Suppressor macrophage (primary cell): ENCODE measurements around the gene RHBDD1.

Experiments
- DNase-seq, 4 experiments: peaks; one replicate each; pipeline ENCODE4 v3.0.0-alpha.2; 2020 to 2022

Gene RHBDD1

DNA sequence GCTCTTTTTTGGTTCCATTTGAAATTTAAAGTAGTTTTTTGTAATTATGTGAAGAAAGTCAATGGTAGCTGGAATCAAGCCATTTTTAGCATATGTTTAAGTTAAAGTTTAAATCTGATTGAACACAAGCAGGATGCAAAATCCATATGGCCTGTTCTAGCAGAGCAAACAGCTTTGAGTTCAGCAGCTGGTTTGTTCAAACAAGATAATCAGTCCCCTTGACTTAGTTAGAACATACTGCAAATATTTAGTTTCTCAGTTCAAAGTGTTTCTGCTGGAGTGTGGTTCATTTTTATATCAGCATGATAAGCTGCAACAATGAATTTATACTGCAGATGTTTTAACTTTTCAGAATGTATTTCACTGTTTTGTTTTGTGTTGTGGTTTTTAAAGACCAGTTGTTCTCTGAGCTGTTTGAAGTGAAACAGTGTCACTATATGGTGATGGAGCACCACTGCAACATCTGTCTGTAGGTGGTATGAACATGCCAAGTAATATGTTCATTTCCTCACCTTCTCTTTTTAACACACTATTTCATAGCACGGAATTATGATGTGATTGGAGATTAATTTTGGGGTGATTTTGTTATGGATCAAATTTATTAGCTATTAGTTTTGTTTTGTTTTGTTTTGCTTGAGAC lies 202.8 kb downstream of the RHBDD1 start:
- no peak for DNase-seq

DNA sequence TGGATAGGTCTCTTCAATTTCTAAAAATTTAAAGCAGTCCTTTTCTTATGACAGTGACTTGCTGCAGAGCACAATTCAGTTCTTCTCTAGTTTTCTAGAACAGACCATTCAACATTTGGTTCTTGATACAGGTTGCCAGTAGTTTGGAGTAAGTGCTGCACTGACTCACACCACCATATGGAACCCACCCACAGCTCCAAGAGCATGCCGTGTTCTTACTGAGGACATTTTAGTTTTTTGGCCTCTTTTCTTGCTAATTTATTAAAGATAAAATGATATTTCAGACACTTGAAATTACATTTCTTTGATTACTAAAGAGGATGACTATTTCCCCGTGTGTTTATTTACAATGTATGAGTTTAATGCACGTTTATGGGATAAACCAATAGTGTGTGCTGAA lies 208.1 kb downstream of the RHBDD1 start:
- no peak for DNase-seq
